ENCODE data around the gene BAAT. TPM values are rescaled to one million over a fixed set of nuclear protein-coding genes. Genes with fewer than 3 reads are reported as not detected.
A peak's percentile ranks its signal among the peaks of the same experiment; 100 is the strongest.

BAAT gene
- total and polyA plus RNA-seq, 9 of the 15 experiments (the other 6 are each of a cell fraction or from before 2014, with no cell fraction given) = 0.17 to 0.76 (median 0.32) TPM

DNA sequence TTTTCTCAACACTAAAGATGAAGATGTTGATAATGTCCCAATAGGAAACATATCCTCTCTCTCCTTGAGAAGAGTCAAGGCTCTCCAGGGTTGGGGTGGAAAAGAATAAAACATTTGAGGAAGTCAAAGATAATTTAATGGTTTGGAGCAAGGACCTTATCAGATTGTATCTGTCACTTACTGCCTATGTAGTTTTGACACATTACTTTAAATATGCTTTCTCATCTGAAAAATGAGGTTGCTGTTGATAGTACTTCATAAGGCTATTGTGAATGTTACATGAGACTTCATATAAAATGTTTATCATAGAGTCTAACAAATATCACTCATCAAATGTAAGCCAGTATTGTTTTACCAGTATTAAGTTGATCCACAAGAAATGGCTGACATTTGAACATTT is 48.7 kb downstream of the BAAT start:
- peaks cover 0 to 5% of the 10 kb centered on the region in 2 experiments; a peak in 4 of 5 replicates for H3K4me1 ChIP-seq (replicated peaks in 1 of 2; ENCODE audit: control insufficient read depth in 2 of 2, insufficient read depth in 2 of 2, low read length in 2 of 2)
- no peaks in the 10 kb centered on the region for H4K20me1 ChIP-seq (replicated peaks; ENCODE audit: control insufficient read depth, insufficient read depth, low read length)
- FAIRE-seq (no peak), ATAC-seq (no peak), DNase-seq (ENCODE audit: extremely low read depth in 1 of 4, low spot score in 3 of 4) (no peak)
- no peak overlapping the region for H3K4me2 ChIP-seq (ENCODE audit: insufficient read depth, low read length)
- ChIA-PET POLR2A (no interaction called here), CTCF (ENCODE audit: low intra/inter-chr PET ratio) (no interaction called here)
- no peak overlapping the region for H2AFZ ChIP-seq (ENCODE audit: low read depth, low read length)
- in situ Hi-C loops (cut with MboI) (no loop called here), intact Hi-C loops (cut with micrococcal nuclease) (loop anchor here (10.0 kb wide), 2 partner anchors 61 to 199 kb away; partner anchors contain the start of gene RNF20)
- H3K36me3 ChIP-seq (ENCODE audit: control insufficient read depth, insufficient read depth, low read length) = no peaks in the 10 kb centered on the region
- H3K9me1 ChIP-seq (ENCODE audit: control insufficient read depth, insufficient read depth, low read length) = no peaks in the 10 kb centered on the region
- TF ChIP-seq WHSC1 (IDR thresholded peaks at IDR 0.05; ENCODE audit: low read length) (no peak), SPI1 (IDR thresholded peaks at IDR 0.05; ENCODE audit: borderline replicate concordance, low read depth, low read length) (peak; percentile 45; the same call in 1 of the 2 replicates), ZFP1 (CRISPR knock-in tag; IDR thresholded peaks at IDR 0.05) (no peak), FUS (optimal IDR thresholded peaks at IDR 0.05; ENCODE audit: low read depth, low read length) (no peak), PRMT5 (CRISPR knock-in tag; IDR thresholded peaks at IDR 0.05) (no peak), MCM3 (IDR thresholded peaks at IDR 0.05) (no peak), MEIS2 (IDR thresholded peaks at IDR 0.05; ENCODE audit: partially characterized antibody) (peak; percentile 91), HMG20B (CRISPR knock-in tag; IDR thresholded peaks at IDR 0.05) (no peak), ESRRB (CRISPR knock-in tag; IDR thresholded peaks at IDR 0.05; ENCODE audit: borderline replicate concordance) (no peak), ZNF197 (CRISPR knock-in tag; IDR thresholded peaks at IDR 0.05; ENCODE audit: low read depth) (no peak), NFE2 (IDR thresholded peaks at IDR 0.05; ENCODE audit: low read depth) (peak; percentile 76)
- TF ChIP-seq, protein P1, sequence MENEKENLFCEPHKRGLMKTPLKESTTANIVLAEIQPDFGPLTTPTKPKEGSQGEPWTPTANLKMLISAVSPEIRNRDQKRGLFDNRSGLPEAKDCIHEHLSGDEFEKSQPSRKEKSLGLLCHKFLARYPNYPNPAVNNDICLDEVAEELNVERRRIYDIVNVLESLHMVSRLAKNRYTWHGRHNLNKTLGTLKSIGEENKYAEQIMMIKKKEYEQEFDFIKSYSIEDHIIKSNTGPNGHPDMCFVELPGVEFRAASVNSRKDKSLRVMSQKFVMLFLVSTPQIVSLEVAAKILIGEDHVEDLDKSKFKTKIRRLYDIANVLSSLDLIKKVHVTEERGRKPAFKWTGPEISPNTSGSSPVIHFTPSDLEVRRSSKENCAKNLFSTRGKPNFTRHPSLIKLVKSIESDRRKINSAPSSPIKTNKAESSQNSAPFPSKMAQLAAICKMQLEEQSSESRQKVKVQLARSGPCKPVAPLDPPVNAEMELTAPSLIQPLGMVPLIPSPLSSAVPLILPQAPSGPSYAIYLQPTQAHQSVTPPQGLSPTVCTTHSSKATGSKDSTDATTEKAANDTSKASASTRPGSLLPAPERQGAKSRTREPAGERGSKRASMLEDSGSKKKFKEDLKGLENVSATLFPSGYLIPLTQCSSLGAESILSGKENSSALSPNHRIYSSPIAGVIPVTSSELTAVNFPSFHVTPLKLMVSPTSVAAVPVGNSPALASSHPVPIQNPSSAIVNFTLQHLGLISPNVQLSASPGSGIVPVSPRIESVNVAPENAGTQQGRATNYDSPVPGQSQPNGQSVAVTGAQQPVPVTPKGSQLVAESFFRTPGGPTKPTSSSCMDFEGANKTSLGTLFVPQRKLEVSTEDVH (IDR thresholded peaks at IDR 0.05; ENCODE audit: low read depth, partially characterized antibody) = no peak
- TF ChIP-seq, protein P2, sequence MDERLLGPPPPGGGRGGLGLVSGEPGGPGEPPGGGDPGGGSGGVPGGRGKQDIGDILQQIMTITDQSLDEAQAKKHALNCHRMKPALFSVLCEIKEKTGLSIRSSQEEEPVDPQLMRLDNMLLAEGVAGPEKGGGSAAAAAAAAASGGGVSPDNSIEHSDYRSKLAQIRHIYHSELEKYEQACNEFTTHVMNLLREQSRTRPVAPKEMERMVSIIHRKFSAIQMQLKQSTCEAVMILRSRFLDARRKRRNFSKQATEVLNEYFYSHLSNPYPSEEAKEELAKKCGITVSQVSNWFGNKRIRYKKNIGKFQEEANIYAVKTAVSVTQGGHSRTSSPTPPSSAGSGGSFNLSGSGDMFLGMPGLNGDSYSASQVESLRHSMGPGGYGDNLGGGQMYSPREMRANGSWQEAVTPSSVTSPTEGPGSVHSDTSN (CRISPR knock-in tag; IDR thresholded peaks at IDR 0.05; ENCODE audit: low read depth) = no peak
- TF ChIP-seq, protein P2 (tag; conservative IDR thresholded peaks at IDR 0.05; ENCODE audit: low read depth) = 0 out of 2 replicates have a peak, but pooled peaks have one; percentile 45
- TF ChIP-seq, protein P3, sequence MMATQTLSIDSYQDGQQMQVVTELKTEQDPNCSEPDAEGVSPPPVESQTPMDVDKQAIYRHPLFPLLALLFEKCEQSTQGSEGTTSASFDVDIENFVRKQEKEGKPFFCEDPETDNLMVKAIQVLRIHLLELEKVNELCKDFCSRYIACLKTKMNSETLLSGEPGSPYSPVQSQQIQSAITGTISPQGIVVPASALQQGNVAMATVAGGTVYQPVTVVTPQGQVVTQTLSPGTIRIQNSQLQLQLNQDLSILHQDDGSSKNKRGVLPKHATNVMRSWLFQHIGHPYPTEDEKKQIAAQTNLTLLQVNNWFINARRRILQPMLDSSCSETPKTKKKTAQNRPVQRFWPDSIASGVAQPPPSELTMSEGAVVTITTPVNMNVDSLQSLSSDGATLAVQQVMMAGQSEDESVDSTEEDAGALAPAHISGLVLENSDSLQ (IDR thresholded peaks at IDR 0.05) = peak; percentile 70; the same call in 1 of the 2 replicates
- TF ChIP-seq, protein P4, sequence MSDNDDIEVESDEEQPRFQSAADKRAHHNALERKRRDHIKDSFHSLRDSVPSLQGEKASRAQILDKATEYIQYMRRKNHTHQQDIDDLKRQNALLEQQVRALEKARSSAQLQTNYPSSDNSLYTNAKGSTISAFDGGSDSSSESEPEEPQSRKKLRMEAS (CRISPR knock-in tag; IDR thresholded peaks at IDR 0.05) = no peak
- no peaks in the 10 kb centered on the region for H3K27me3 ChIP-seq (ENCODE audit: control insufficient read depth in 2 of 2, insufficient read depth in 2 of 2, low read length in 2 of 2)
- no peak overlapping the region for H3K9ac ChIP-seq (ENCODE audit: insufficient read depth in 1 of 2, low read depth in 2 of 2, low read length in 2 of 2)
- no peak overlapping the region for H3K27ac ChIP-seq (ENCODE audit: extremely low read depth, low read depth, low read length)
- no TSS peak for BruUV-seq (replicated peaks)
- H3K4me3 ChIP-seq = no peak overlapping the region
- H3K79me2 ChIP-seq (ENCODE audit: control insufficient read depth, insufficient read depth, low read length) = no peaks in the 10 kb centered on the region
- H3K9me3 ChIP-seq (replicated peaks; ENCODE audit: control insufficient read depth, insufficient read depth, low read depth, low read length) = no peaks in the 10 kb centered on the region; the same call in 1 of the 2 replicates

Data from K562 (cell line).